ENCODE data around the gene CCDC3. TPM values are rescaled to one million over a fixed set of nuclear protein-coding genes. Genes with fewer than 3 reads are reported as not detected.

The CCDC3 gene
- polyA plus RNA-seq, 1 of the 3 experiments (the other 2 are of a cell fraction), result 0.02 TPM

- no peaks in the 10 kb centered on the region for H3K9me2 ChIP-seq
- H3K4me3 ChIP-seq (ENCODE audit: low read depth in 2 of 2, low read length in 1 of 2), result no peak overlapping the region
- DNase-seq, result no peak
- no peak overlapping the region for H3K27ac ChIP-seq (ENCODE audit: low read depth in 2 of 2, low read length in 1 of 2)
- H3K4me1 ChIP-seq (ENCODE audit: control insufficient read depth in 1 of 2, insufficient read depth in 2 of 2, low read depth in 1 of 2, low read length in 1 of 2), result peaks cover 0 to 10% of the 10 kb centered on the region in 2 experiments; a peak in 2 of 4 replicates
- H3F3A ChIP-seq (replicated peaks; ENCODE audit: insufficient read depth), result no peaks in the 10 kb centered on the region
- 52% methylated on average over 4 of the region's 4 CpGs for WGBS (ENCODE audit: low lambda C conversion rate)
- no peaks in the 10 kb centered on the region; the same call in 1 of the 2 replicates for H3K27me3 ChIP-seq (ENCODE audit: insufficient read depth)
- no peaks in the 10 kb centered on the region for H3K9me3 ChIP-seq
- ChIA-PET POLR2A (no interaction called here), CTCF (interaction anchor here (1.0 kb wide), 1 partner anchor 80 kb away, joined by 5 read pairs; no protein-coding TSS in a partner anchor)
- H3K36me3 ChIP-seq (replicated peaks in 1 of 2; ENCODE audit: control insufficient read depth in 1 of 2, insufficient read depth in 2 of 2, low read length in 1 of 2), result no peaks in the 10 kb centered on the region
- H4K20me1 ChIP-seq (ENCODE audit: insufficient read depth), result no peaks in the 10 kb centered on the region
- no peaks in the 10 kb centered on the region for H3K79me2 ChIP-seq (ENCODE audit: insufficient read depth)
- H3K4me2 ChIP-seq, result no peak overlapping the region
- H3K9ac ChIP-seq, result no peak overlapping the region
- no peak for TF ChIP-seq NFIC (IDR thresholded peaks at IDR 0.05; ENCODE audit: borderline replicate concordance)
- TF ChIP-seq MEF2A (IDR thresholded peaks at IDR 0.05; ENCODE audit: borderline replicate concordance, low read depth), result no peak
- no peak for TF ChIP-seq TEAD4 (IDR thresholded peaks at IDR 0.05; ENCODE audit: borderline replicate concordance, insufficient read depth)
- TF ChIP-seq SIN3A (IDR thresholded peaks at IDR 0.05; ENCODE audit: borderline replicate concordance, low read depth, low read length), result no peak
- TF ChIP-seq RAD21 (IDR thresholded peaks at IDR 0.05; ENCODE audit: low read length), result no peak
- no peak for TF ChIP-seq YY1 (IDR thresholded peaks at IDR 0.05; ENCODE audit: low read depth)
- no peak for TF ChIP-seq USF2 (IDR thresholded peaks at IDR 0.05; ENCODE audit: borderline replicate concordance, low read depth, low read length)
- H2AFZ ChIP-seq (ENCODE audit: low read depth), result no peak overlapping the region
Measured at GRCh38 chr10:12981570-12981969, 19.9 kb downstream of the CCDC3 start.

- Histone ChIP-seq H3K9me2 (no peaks in the 10 kb centered on the region), H3K27ac (ENCODE audit: low read depth in 2 of 2, low read length in 1 of 2) (peak overlapping the region in 1 of 2 experiments; percentile 67; a peak in 2 of 4 replicates), H3F3A (replicated peaks; ENCODE audit: insufficient read depth) (no peaks in the 10 kb centered on the region), H3K4me3 (ENCODE audit: low read depth in 2 of 2, low read length in 1 of 2) (no peak overlapping the region), H3K9ac (no peak overlapping the region), H2AFZ (ENCODE audit: low read depth) (no peak overlapping the region), H4K20me1 (ENCODE audit: insufficient read depth) (no peaks in the 10 kb centered on the region), H3K27me3 (ENCODE audit: insufficient read depth) (no peaks in the 10 kb centered on the region; the same call in 1 of the 2 replicates), H3K36me3 (replicated peaks in 1 of 2; ENCODE audit: control insufficient read depth in 1 of 2, insufficient read depth in 2 of 2, low read length in 1 of 2) (no peaks in the 10 kb centered on the region), H3K4me1 (ENCODE audit: control insufficient read depth in 1 of 2, insufficient read depth in 2 of 2, low read depth in 1 of 2, low read length in 1 of 2) (peaks cover 0 to 10% of the 10 kb centered on the region in 2 experiments; a peak in 2 of 4 replicates), H3K79me2 (ENCODE audit: insufficient read depth) (no peaks in the 10 kb centered on the region), H3K4me2 (no peak overlapping the region), H3K9me3 (no peaks in the 10 kb centered on the region)
- ChIA-PET POLR2A (no interaction called here), CTCF (interaction anchor here (0.7 to 1.3 kb wide), 4 partner anchors 11 to 273 kb away, joined by 3 to 6 read pairs (median 4); no protein-coding TSS in a partner anchor)
- WGBS (ENCODE audit: low lambda C conversion rate), result 44% methylated on average over 6 of the region's 6 CpGs
- TF ChIP-seq MEF2A (IDR thresholded peaks at IDR 0.05; ENCODE audit: borderline replicate concordance, low read depth) (no peak), NFIC (IDR thresholded peaks at IDR 0.05; ENCODE audit: borderline replicate concordance) (no peak), REST (IDR thresholded peaks at IDR 0.05; ENCODE audit: low read depth, low read length) (no peak), SIN3A (IDR thresholded peaks at IDR 0.05; ENCODE audit: borderline replicate concordance, low read depth, low read length) (no peak), USF1 (IDR thresholded peaks at IDR 0.05; ENCODE audit: borderline replicate concordance, low read depth) (no peak), GATA2 (CRISPR knock-in tag; IDR thresholded peaks at IDR 0.05) (no peak), IRF3 (IDR thresholded peaks at IDR 0.05; ENCODE audit: low read depth, low read length) (no peak)
- no peak for DNase-seq
Measured at GRCh38 chr10:12980713-12981306, 20.7 kb downstream of the CCDC3 start.

Data from SK-N-SH (cell line).